Vagina (tissue), 2 donors: Measurements from ENCODE around the gene TUFM. TPM values are rescaled to one million over a fixed set of nuclear protein-coding genes. Genes with fewer than 3 reads are reported as not detected.

Source experiments
- DNase-seq, 2 donors: peaks; one replicate each; pipeline ENCODE4 v3.0.0-alpha.2; 2017; ENCODE audit errors: extremely low spot score in 2 of 2
- H3K27ac ChIP-seq: fragments of 200-600 bp; sonication (generic); one replicate; pipeline ENCODE4 v1.5.1; 2019
- H3K27me3 ChIP-seq: fragments of 200-600 bp; sonication (generic); one replicate; pipeline ENCODE4 v1.5.1; 2019
- H3K36me3 ChIP-seq, 2 donors: fragments of 200-600 bp; sonication (generic); one replicate each; pipeline ENCODE4 v1.5.1; 2017 to 2019
- H3K4me1 ChIP-seq: fragments of 200-600 bp; sonication (generic); one replicate; pipeline ENCODE4 v1.5.1; 2019
- H3K4me3 ChIP-seq, 2 donors: fragments of 200-600 bp; sonication (generic); 1 replicate in 1 of 2; 2 replicates in 1 of 2; pipeline ENCODE4 v1.5.1; 2016 to 2019
- H3K9me3 ChIP-seq: fragments of 200-600 bp; sonication (generic); one replicate; pipeline ENCODE4 v1.5.1; 2019
- CTCF ChIP-seq, 3 experiments: fragments of 450-650 bp in 2 of 3; fragments of 200-600 bp in 1 of 3; sonication (generic) in 1 of 3; IDR thresholded peaks; one replicate each; pipeline ENCODE4 v1.5.1; 2017 to 2019; ENCODE audit warnings: antibody characterized with exemption in 3 of 3, mild to moderate bottlenecking in 2 of 3, moderate library complexity in 2 of 3
- POLR2A ChIP-seq, 2 donors: fragments of 450-650 bp; IDR thresholded peaks; one replicate each; pipeline ENCODE4 v1.6.1; 2017; ENCODE audit warnings: antibody characterized with exemption in 2 of 2, mild to moderate bottlenecking in 2 of 2, moderate library complexity in 2 of 2
- POLR2AphosphoS5 ChIP-seq, 2 donors: sonication (generic); formaldehyde crosslinking; IDR thresholded peaks; one replicate each; pipeline ENCODE4 v1.9.0; 2017; ENCODE audit warnings: antibody characterized with exemption in 2 of 2, mild to moderate bottlenecking in 2 of 2, low read depth in 1 of 2; ENCODE audit not compliant: insufficient read depth in 1 of 2
- intact Hi-C: fragments of 100-400 bp; cut with DNase I; formaldehyde crosslinking; loops from one replicate; pipeline ENCODE4 v1.15.1; 2023
- total RNA-seq: library from RNA; depleted of rRNA; stranded (reverse); fragments of >200 nt; gene quantifications from one replicate; pipeline ENCODE4 v1.2.3, GENCODE V29; 2016

The TUFM gene
- total RNA-seq, 1 donor from 2014 or later = 91.6 TPM

GRCh38 chr16:28838558-28838918 is 7.6 kb downstream of the TUFM start:
- DNase-seq = no peak
- peaks cover 3 to 66% of the 10 kb centered on the region in 2 donors for H3K36me3 ChIP-seq
- no peaks in the 10 kb centered on the region for H3K4me1 ChIP-seq
- no peaks in the 10 kb centered on the region for H3K27me3 ChIP-seq
- H3K9me3 ChIP-seq = no peaks in the 10 kb centered on the region
- TF ChIP-seq POLR2A (IDR thresholded peaks at IDR 0.05) = no peak
- no peak for TF ChIP-seq CTCF (IDR thresholded peaks at IDR 0.05)
- no peak for TF ChIP-seq POLR2AphosphoS5 (IDR thresholded peaks at IDR 0.05; ENCODE audit: insufficient read depth in 1 of 2, low read depth in 1 of 2)
- intact Hi-C loops = no loop called here
- no peak overlapping the region for H3K4me3 ChIP-seq
- no peak overlapping the region for H3K27ac ChIP-seq

- intact Hi-C loops = no loop called here
- H3K27ac ChIP-seq = no peak overlapping the region
Measured at GRCh38 chr16:28837672-28838557, 8.2 kb downstream of the TUFM start.

GRCh38 chr16:28836761-28837064 is 9.4 kb downstream of the TUFM start:
- Histone ChIP-seq H3K27me3 (no peaks in the 10 kb centered on the region), H3K9me3 (no peaks in the 10 kb centered on the region), H3K36me3 (peaks cover 13 to 68% of the 10 kb centered on the region in 2 donors), H3K27ac (no peak overlapping the region), H3K4me1 (no peaks in the 10 kb centered on the region), H3K4me3 (no peak overlapping the region)
- intact Hi-C loops = no loop called here
- TF ChIP-seq POLR2AphosphoS5 (IDR thresholded peaks at IDR 0.05; ENCODE audit: insufficient read depth in 1 of 2, low read depth in 1 of 2) (no peak), POLR2A (IDR thresholded peaks at IDR 0.05) (no peak), CTCF (IDR thresholded peaks at IDR 0.05) (no peak)
- no peak for DNase-seq

More at GRCh38 chr16:28837672-28838557, 8.2 kb downstream of the TUFM start:
- no peaks in the 10 kb centered on the region for H3K4me1 ChIP-seq
- no peaks in the 10 kb centered on the region for H3K9me3 ChIP-seq
- TF ChIP-seq CTCF (IDR thresholded peaks at IDR 0.05) = no peak
- no peak for TF ChIP-seq POLR2A (IDR thresholded peaks at IDR 0.05)
- TF ChIP-seq POLR2AphosphoS5 (IDR thresholded peaks at IDR 0.05; ENCODE audit: insufficient read depth in 1 of 2, low read depth in 1 of 2) = no peak
- DNase-seq = no peak
- no peak overlapping the region for H3K4me3 ChIP-seq
- H3K27me3 ChIP-seq = no peaks in the 10 kb centered on the region
- peaks cover 4 to 68% of the 10 kb centered on the region in 2 donors for H3K36me3 ChIP-seq

GRCh38 chr16:28835864-28836760 is 10.0 kb downstream of the TUFM start:
- DNase-seq = no peak
- no peaks in the 10 kb centered on the region for H3K9me3 ChIP-seq
- no peak overlapping the region for H3K4me3 ChIP-seq
- intact Hi-C loops = no loop called here
- TF ChIP-seq CTCF (IDR thresholded peaks at IDR 0.05) = no peak
- TF ChIP-seq POLR2A (IDR thresholded peaks at IDR 0.05) = no peak
- TF ChIP-seq POLR2AphosphoS5 (IDR thresholded peaks at IDR 0.05; ENCODE audit: insufficient read depth in 1 of 2, low read depth in 1 of 2) = no peak
- H3K4me1 ChIP-seq = no peaks in the 10 kb centered on the region
- peaks cover 16 to 72% of the 10 kb centered on the region in 2 donors for H3K36me3 ChIP-seq
- no peak overlapping the region for H3K27ac ChIP-seq
- no peaks in the 10 kb centered on the region for H3K27me3 ChIP-seq
